ENCODE data around the gene PSMD5.

PSMD5 gene

DNA sequence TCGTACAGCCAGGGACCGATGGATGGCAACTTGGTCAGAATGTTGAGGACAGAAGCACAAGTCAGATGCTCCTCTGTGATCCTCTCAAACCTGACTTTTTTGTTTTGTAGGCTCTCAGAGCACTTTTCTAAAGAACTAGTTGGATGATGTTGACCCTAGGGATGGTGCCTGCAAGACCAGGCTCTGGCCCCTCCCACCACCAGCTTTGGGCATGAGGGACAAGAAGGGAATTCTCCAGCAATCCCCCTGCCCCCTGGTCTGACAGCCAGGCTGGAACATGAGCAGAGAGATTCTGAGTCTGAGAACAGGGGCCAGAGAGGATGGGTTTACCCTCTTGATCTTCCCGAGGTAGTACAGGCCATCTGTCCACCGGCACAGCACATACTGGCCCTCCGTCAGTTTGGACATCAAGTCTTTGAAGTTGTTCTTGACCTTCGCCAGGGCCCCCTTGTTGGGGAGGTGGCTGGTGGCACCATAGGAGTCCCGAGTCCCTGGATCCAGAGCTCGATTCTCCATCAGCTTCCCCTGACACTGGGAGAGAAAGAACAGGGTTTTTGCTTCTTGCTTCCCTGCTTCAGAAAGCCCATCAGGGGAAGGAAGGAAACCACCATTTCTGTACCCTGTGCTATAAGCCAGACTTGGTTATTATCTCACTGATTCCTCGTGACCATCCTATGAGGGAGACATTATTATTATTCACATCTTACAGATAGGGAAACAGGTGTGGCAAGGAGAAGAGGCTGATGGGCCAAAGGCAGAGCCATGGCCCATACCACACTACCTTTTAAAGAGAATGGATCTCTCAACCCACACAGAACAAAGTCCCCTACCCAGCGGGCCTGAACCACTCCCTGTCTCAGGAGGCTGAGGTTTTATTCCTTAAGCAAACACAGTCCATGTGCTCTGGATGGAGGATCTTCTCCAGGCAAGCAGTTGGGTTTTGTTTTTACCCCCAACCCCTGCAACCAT is 31.8 kb upstream of the PSMD5 start:
- no peak for DNase-seq

DNA sequence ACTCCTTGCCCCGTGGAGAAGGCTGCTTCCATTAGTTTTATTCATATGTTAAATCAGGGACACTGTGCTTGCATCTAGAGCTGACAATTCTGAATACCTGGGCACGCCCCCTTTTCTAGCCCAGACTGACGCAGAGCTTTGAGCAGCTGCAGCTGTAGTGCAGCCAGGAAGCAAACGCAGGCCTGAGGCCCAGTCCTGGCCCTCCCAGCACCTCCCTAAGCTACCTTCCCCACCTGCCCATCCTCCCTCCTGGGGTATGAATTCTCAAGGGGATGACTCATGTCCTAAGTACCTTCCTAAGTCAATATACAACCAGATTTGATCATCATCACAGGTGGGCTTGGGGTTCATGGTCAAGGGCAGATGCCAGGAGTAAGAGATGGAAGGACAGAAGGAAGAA is 30.8 kb upstream of the PSMD5 start:
- no peak for DNase-seq

DNA sequence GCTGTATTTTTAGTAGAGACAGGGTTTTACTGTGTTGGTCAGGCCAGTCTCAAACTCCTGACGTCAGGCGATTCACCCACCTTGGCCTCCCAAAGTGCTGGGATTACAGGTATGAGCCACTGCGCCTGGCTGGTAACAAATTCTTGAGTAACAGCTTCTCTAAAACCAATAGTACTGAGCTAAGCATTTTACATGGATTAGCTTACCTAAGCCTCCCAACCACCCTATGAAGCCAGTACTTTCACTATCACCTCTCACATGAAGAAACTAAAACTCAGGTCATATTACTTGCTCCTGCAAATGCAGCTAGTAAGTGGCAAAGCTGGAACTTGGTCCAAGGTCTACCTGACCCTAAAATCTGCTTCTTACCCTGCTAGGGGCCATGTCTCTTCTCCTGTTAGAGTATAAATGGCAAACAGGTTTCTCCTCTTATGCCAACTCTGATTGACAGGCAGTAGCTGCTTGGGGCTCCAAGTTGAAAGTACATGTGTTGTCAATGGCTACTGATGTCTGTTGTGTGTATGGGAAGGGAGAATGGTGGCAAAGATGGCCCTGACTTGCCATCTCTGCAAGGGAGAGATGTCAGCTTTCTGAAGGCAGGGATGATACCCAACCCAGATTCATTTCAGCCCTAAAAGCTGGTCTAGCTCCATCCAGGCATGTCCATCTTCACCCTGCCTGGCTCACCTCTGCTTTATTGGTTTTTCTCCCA is 30.2 kb upstream of the PSMD5 start:
- DNase-seq, result peak in 1 of 2 donors; percentile 30

DNA sequence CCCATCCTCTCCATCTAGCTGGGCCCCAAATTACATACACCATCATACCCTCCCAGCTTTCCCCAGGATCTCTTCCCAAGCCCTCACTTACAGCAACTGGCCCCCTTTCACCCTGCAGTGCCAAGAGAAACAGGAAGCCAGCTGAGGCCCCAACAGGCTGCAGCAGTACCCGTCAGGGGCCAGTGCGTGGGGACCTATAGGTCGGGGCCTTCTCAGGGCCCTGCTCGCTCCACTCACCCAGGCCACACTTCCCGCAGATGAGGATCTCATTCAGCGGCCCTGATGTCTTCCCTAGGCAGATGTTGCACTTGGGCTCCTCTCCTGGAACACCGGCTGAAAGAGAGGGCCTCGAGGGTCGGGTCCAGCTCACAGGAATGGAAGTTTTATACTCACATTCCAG is 27.5 kb upstream of the PSMD5 start:
- DNase-seq, result no peak

DNA sequence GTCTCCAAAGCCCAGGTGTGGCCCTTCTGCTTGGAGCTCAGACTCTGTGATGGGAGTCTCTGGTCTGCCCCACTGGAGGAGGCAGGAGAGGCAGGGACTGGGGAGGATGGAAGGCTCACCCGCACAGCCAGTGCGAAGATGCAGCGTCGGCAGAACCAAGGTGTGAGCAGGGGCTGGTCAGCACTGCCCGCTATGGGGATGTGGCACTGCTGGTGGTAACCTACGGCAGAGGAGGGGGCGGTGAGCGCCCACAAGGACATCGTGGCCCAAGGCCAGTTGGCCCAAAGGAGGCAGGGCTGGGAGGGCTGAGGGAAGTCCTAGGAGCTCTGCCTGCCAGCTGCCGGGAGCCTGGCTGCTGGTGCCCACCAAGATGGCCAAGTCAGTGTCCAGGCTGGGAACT is 27.0 kb upstream of the PSMD5 start:
- no peak for DNase-seq

DNA sequence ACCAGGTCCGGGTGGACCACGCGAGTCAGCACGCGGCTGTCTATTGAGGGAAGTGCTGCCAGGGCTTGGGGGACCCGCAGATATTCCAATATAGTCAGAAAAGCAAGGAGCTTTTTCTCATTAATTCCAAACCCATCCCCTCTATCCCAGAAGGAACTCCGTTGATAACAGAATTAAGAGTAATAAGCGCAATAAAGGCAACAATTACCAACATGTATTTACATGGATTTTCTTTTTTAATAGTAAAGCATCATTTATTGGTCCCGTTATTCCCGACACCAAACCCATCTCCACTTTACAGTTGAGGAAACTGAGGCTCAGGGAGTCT is 26.6 kb upstream of the PSMD5 start:
- no peak for DNase-seq

DNA sequence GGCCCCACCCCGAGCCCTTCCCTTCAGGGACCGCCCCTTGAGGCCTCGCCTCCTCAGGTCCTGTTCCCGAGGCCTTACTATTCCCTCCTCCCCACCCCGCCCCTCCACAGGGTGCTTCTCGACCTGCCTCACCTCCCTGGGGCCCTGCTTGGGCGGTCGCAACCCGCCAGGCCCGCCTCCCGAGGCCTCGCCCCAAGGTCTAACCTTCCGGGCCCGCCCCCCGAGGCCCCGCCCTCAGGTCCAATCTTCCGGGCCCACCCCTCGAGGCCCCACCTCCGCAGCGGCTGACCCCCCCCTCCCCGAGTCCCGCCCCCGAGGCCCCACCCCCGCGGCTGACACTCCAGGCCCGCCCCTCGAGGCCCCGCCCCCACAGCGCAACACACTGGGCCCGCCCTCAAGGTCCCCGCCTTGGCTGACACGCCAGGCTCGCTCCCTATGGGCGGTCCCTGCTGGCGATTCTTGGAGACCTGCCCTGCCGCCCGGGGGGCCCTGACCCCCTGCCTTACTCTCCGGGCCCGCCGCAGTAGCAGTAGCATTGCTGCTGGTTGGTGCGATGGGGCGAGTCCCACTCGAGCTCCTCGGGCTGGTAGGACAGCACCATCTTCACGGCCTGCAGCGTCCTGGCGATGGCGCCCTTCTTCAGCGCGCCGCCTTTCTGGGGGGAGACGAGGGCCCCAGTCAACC is 26.1 kb upstream of the PSMD5 start:
- peak; percentile 98 for DNase-seq

DNA sequence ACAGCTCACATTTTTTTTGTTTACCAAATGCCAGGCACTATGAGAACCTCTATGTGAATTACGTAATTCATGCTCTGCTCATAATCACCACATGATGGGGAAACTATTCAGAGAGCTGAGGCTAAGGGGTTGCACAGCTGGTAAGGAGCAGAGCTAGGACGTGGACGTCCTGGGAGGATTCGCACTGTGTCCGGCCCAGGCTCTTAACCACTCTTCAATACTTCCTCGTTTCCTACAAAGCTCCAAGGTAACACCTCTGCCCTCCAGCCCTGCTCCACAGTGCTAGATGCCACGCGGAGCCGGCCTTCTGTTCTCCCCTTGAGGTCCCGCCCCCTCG is 25.6 kb upstream of the PSMD5 start:
- DNase-seq, result no peak

DNA sequence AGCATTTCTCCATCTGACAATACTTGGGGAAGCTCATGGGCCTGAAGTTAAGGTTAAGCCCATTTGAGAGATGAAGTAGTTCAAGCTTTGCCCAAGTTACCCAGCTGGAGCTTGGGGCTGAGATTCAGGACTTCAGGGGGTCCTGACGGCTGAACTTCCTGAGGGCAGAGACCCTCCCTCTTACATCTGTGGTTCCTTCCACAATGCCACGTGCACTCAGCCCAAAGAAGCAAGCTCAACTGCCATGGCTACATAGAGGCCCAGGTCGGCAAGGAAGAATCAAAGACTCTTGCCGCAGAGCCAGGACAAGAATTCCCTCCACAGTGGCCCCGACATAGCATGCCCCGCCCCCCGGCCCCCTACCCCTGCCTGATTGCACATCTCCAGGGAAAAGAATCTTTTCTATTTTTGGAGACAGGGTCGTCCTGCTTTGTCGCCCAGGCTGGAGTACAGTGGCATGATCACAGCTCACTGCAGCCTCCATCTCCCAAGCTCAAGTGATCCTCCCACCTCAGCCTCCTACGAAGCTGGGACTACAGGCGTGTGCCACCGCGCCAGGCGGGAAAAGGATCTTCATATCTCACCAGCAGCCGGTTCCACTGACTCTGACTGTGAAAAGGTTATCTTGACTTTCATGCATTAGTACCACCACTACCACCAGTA is 25.1 kb upstream of the PSMD5 start:
- DNase-seq, result no peak

DNA sequence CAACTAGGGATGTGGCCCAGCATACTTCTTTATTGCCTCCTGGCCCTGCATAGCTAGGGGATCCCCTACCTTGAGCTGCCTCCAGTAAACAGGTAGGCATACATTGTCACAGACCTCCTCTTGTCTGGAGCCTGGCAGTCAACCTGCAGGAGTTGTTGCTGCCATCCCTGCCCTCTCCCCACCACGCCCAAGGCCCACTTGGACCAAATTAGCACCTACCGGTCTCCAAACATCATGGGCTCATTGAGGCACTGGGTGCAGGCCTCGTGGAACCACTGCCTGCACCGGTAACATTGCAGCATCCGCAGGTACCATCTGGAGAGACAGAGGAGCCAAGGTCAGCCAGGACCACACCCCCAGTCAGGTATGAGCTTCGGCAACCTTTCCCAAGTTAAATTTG is 23.9 kb upstream of the PSMD5 start:
- DNase-seq, result no peak

DNA sequence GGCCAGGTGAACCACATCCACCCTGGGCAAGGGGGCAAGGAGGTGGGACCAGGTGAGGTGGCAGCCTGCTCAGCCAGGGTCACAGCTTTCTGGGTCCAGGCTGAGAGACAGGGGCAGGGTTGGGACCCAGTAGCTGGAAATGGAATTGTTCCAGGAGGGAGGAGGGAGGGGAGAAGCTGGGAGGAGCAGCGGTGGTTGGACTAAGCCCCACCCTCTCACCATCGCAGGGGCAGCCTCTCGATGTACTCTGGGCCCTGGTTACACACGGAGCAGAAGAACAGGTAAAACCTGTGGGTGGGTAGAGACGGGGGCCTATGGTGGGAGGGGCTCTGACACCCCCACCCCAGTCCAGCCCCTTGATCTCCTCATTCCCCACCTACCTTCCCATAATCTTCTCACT is 23.1 kb upstream of the PSMD5 start:
- DNase-seq, result no peak

DNA sequence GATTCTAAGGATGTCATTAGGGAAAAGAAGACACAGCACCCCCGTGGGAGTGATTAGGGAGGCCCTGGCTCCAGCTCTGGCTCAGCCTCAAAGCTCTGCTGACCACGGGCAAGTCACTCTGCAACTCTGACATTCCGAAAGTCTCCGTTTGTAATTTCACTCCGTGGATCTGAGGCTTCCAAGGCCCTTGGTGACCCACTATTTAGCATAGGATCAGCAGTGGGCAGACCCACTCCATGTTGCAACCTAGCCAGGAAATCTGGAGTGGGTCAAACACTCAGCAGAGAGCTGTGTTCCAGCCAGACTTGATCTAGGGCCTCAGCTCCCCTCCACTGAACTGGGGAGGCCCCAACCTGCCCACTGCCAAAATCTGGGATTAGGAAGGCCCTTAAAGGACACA is 22.5 kb upstream of the PSMD5 start:
- no peak for DNase-seq

DNA sequence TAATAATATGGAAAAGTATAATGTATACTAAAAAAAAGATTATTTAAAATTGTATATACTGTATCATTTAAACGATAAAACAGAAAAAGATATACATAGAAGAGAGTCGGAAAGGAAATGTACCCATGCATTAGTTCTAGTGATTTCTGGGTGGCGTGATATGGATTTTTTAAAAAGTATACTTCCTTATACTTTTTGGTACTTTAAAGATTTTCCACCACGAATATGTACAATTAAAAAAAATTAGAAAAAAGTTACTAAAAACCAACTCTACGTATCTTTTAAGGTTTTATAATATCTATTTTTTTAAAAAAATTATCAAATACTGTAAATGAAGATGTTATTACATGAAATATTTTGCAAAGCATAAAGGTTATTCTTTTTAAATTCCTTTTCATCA is 22.0 kb upstream of the PSMD5 start:
- no peak for DNase-seq

DNA sequence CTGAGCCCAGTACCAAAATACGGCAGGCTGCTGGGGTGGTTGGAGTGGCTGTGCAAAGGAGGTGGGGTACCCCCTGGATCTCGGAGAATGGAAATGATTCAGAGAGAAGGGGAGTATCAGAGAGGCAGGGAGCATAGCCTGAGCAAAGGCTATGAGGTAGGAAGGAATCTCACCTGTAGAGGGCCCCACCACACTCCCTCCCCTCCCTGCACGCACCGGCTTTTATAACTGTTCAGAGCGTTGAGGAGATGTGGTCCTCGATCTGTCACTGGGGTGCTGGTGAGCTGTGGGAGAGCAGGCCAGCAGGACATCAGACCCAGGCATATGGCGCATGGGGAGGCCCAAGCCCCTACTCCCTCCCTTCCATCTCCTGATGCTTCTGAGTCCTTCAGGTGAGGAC is 21.1 kb upstream of the PSMD5 start:
- no peak for DNase-seq

DNA sequence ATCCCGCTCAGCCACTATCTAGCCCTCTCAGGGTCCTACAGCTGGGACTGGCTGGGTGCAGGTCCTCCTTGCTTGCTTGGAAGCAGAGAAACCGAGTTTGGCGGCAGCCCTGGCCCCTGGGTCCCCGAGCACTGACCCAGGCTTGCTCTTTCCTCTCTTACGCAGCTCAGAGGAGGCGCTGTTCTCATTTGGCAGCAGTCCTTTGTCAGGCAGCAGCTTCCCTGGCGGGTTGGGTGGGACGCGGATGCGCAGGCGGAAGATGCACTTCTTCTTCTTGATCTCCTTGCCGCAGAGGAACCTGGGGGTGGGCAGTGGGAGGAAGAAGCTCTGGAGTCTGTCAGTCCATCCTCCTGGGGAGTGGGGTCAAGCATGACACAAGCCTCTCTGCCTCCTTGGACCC is 19.7 kb upstream of the PSMD5 start:
- DNase-seq, result no peak

DNA sequence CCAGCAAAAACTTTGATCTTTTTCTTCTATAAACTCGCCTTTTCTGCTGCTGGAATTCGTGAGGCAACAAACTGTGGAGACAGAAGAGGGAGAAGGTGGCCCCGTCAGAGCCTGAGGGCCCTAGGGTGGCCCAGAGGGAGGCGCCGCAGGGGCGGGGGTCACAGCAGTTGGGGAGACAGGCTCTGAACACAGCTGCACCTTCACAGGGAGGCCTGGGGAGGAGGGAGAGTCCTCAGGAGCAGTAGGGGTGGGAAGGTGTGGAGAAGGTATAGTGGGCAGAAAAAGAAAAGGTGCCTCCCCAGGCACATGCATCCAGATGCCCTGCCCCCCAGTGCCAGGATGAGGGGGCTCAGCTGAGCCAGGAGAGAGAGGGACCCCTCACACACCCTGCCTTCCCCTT is 19.2 kb upstream of the PSMD5 start:
- DNase-seq, result no peak

DNA sequence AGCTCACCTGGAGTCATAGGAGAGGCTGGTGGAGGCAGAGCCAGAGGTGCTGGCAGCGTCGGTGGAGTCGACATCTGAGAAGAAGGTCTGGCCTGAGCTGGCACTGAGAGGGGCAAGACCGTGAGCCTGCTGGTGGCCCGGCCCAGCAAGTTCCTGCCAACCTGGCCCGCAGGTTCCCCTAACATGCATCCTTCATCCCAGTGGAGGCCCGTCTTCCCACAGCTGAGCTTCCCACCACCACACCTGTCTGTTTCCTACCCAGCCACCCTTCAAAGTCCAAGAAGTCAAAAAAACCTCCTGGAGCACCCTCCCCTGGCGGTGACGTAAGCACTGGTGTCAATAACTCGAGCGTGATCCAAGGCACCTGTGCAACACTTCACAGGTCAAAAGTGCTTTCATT is 17.4 kb upstream of the PSMD5 start:
- DNase-seq, result no peak

DNA sequence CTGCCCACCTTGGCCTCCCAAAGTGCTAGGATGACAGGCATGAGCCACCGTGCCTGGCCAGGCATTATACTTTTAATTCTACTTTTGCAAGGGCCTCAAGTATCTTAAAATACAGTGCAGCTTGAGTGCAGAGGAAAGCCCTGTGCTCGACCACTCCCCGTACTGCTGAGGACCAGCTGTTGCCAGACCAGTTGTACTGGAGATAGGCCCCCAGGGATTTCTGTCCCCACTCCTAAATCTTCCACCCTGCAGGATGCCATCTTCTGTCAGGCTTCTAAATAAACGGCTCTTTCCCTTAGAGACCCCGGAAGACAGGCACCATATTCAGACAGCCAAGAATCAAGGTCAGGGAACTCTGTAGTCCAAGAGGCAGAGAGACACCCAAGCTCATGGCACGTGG is 16.6 kb upstream of the PSMD5 start:
- no peak for DNase-seq

DNA sequence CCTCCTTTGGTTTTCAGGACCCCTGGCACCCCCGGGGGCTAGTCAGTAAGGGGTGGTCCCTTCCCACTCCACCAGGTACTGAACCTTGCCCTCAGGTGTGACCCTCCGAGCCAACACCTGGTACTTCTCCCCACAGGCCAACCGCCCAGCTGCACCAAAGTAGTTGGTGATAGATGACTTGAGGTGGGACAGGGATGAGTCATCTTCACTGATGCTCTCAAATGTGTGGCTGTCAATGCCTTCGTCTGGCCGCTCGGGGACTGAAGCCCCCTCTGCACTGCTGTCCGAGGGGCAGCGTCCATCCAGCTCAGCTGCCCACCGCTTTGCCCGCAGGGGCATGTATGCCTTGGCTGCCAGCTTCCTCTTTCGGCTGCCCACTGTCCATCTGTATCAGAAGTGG is 15.2 kb upstream of the PSMD5 start:
- no peak for DNase-seq

DNA sequence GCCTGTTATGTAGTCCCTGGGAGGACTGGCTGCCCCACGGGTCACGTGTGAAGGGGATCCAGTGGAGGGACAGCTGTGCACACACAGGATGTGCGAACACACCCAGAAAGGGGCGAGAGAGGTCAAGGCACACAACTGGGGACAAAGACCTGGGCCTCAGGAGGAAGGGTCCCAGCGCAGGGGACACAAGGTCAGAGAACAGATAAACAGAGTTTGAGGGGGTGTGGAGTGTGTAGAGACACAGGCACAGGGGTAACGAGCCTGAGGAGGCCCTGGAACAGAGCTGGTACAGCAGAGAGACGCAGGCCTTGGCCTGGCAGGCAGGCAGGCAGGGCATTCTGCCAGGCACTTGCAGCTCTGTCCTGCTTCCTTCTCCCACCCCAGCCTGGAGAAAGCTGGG is 14.8 kb upstream of the PSMD5 start:
- DNase-seq, result no peak

DNA sequence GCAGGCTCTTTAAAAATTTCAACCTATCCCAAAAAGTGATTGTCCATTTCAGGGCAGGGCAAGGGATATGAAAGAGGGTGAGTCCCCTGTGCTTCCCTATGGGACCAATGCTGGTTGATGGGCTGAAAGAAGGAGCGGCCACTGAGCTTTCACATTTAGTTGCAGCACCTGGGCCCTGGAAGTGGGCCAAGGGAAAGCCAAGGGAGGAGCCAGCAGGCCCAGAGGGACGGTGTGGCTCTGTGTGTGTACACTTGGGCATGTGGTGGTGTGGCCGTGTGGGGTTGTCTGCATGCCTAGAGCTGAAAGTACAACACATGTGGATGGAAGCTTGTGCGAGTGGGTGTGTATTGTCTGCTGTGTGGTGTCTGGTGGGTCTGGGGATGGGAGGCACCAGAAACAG is 14.0 kb upstream of the PSMD5 start:
- no peak for DNase-seq

DNA sequence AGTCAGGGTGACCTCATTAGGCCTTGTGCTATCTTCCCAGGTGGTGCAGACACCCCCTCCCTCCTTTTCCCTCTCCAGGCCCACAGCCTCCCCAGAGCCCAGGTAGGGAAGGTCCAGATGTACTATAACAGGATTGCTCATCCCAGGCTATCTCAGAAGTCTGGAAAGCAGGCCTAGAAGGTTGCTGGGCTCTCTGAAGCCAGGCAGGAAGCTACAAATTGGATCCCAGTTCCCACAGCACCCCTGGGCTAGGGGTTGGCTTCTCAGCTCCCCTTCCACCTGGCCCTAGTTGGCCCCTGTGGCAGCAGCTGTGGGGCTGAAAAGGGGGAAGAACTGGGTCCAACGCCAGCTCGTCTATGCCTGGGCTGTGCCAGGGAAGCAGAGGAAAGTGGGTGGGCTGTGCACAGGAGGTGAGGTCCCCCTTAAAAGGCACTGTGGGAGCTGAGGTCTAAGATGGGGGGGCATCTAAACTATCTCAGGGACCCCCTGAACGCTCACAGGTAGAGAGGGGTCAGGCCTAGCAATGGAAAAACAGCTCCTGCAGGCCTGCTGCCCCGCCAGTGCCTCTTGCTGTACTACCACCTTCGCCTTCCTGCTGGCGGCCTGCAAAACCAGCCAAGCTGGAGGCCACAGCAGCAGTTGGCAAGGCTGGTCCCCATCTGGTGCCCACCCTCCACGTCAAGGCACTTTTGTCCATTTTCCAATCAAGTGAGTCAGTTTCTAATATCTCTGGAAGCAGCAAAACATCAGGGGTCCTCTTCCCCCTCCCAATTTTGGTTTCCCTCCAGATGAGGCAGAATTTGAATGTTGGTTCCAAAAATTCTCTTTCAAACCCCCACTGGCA is 13.3 kb upstream of the PSMD5 start:
- no peak for DNase-seq
